Gastroesophageal sphincter (tissue), 3 donors: ENCODE data around the gene PRSS56.

Experiments used
- CTCF ChIP-seq, 4 experiments: fragments of 200-600 bp in 2 of 4; fragments of 450-650 bp in 2 of 4; sonication (generic) in 1 of 4; IDR thresholded peaks; one replicate each; pipeline ENCODE4 v1.5.1; 2017 to 2019; ENCODE audit warnings: antibody characterized with exemption in 4 of 4, mild to moderate bottlenecking in 2 of 4, moderate library complexity in 2 of 4
- EP300 ChIP-seq: sonication (generic); formaldehyde crosslinking; IDR thresholded peaks from one replicate; pipeline ENCODE4 v1.6.1; 2017; ENCODE audit warnings: antibody characterized with exemption, mild to moderate bottlenecking
- POLR2A ChIP-seq, 2 donors: fragments of 450-650 bp; IDR thresholded peaks; one replicate each; pipeline ENCODE4 v1.6.1; 2017; ENCODE audit warnings: antibody characterized with exemption in 2 of 2, mild to moderate bottlenecking in 2 of 2, moderate library complexity in 1 of 2

GRCh38 chr2:232488721-232489300, 31.4 kb upstream of the PRSS56 start:
- TF ChIP-seq EP300 (no peak), POLR2A (IDR thresholded peaks at IDR 0.05) (no peak), CTCF (IDR thresholded peaks at IDR 0.05) (no peak)
